Muscle layer of duodenum (tissue), 2 donors: Measurements from ENCODE around the gene ARHGAP10.

ENCODE experiments used
- H3K27ac ChIP-seq: one replicate; pipeline ENCODE4 v1.7.0; 2013; ENCODE audit warnings: mild to moderate bottlenecking, low read length
- H3K27me3 ChIP-seq: one replicate; pipeline ENCODE4 v1.7.0; 2013; ENCODE audit warnings: low read depth, mild to moderate bottlenecking, control low read depth, low read length
- H3K36me3 ChIP-seq, 2 donors: one replicate each; pipeline ENCODE4 v1.7.0; 2013; ENCODE audit warnings: low read length in 2 of 2, control low read depth in 1 of 2, mild to moderate bottlenecking in 1 of 2; ENCODE audit not compliant: insufficient read depth in 2 of 2, control insufficient read depth in 1 of 2
- H3K4me1 ChIP-seq, 2 donors: one replicate each; pipeline ENCODE4 v1.7.0; 2013; ENCODE audit warnings: low read length in 2 of 2, mild to moderate bottlenecking in 2 of 2, control low read depth in 1 of 2, moderate library complexity in 1 of 2; ENCODE audit not compliant: insufficient read depth in 2 of 2, control insufficient read depth in 1 of 2
- H3K4me3 ChIP-seq, 2 donors: one replicate each; pipeline ENCODE4 v1.7.0; 2013; ENCODE audit warnings: low read length in 2 of 2, low read depth in 1 of 2, mild to moderate bottlenecking in 1 of 2
- H3K9me3 ChIP-seq, 2 donors: one replicate each; pipeline ENCODE4 v1.7.0; 2013; ENCODE audit warnings: low read length in 2 of 2, control low read depth in 1 of 2, mild to moderate bottlenecking in 1 of 2; ENCODE audit not compliant: control insufficient read depth in 1 of 2
- donor health status: healthy.

Gene ARHGAP10

DNA sequence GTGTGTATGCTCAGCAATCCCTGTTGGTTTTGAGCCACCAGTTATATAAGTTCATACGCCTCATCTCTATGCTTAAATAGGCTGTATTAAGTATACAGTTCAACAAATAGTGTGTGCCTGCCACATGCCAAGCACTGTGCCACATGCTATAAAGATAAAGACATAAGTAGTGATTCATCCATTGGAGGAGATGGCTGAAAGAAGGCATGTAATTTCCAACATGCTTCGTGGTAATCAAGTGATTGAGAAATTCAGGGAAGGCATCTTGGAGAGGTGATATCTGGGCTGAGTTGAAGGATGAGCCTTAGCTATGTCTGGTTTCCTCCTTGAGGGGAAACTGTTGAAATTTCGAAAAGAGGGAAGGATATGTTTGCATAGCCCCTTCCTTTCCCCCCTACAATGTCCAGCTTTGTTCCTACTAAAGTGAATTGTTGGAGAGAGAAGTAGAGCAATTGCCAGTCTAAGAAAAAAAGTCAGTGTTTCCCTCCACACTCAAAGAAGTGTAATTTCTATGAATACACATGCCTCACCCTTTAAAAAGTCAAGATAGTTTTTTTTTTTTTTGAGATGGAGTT is 96.5 kb downstream of the ARHGAP10 start:
- Histone ChIP-seq H3K36me3 (no peaks in the 10 kb centered on the region), H3K9me3 (no peaks in the 10 kb centered on the region), H3K27ac (peak overlapping the region; percentile 24), H3K4me3 (no peak overlapping the region), H3K4me1 (peaks cover 13 to 17% of the 10 kb centered on the region in 2 donors), H3K27me3 (no peaks in the 10 kb centered on the region)

DNA sequence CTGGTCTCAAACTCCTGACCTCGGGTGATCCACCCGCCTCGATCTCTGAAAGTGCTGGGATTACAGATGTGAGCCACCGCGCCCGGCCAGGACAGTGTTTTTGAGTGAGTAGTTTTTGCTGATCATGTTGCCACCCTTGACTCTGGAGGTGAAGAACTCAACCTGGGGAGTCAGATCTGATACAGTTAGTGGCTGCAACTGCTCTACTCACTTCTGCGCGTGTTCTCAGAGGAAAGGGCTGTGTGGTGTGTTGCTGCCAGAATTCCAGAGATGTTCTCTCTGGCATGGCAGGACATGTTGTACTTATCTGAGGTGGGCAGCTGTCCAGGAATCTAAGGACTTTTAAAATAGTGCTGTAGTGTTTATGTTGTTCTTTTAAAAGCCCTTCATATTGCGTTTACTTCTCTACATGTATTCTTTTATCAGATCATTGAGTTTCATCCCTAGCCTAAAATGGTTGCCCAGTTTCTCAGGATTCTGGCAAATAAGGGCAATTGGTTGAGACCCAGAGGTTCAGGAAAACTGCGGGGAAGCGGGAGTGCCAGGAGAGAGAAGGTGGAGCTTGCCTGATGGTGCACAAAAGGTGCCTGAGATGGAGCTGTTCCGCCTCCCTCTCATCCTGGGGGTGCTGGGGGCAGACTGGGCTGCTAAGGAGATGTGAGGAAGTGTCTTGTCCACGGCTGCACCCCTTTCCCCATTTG is 97.7 kb downstream of the ARHGAP10 start:
- no peak overlapping the region for H3K4me3 ChIP-seq
- H3K27me3 ChIP-seq, result no peaks in the 10 kb centered on the region
- no peaks in the 10 kb centered on the region for H3K36me3 ChIP-seq
- peaks cover 13 to 17% of the 10 kb centered on the region in 2 donors for H3K4me1 ChIP-seq
- no peaks in the 10 kb centered on the region for H3K9me3 ChIP-seq
- peak overlapping the region; percentile 88 for H3K27ac ChIP-seq

DNA sequence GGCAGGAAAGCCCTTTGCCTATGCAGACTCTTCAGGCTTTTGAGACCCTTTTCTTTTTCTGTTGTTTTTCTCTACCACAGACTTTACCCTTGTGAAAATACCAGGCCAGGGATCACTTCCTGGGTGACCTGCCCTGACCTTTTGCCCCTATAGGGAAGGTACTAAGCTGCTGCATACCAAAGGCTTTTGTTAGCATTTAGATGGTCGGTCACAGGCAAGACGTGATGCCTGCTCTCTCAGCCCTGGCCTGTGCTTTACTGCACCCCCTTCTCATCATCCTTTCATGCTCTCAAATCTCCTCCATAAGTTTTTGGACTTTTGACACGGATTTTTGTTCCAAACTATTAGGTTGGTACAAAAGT is 98.2 kb downstream of the ARHGAP10 start:
- Histone ChIP-seq H3K27ac (peak overlapping the region; percentile 88), H3K27me3 (no peaks in the 10 kb centered on the region), H3K4me3 (no peak overlapping the region), H3K4me1 (peaks cover 13 to 18% of the 10 kb centered on the region in 2 donors), H3K9me3 (no peaks in the 10 kb centered on the region), H3K36me3 (no peaks in the 10 kb centered on the region)

DNA sequence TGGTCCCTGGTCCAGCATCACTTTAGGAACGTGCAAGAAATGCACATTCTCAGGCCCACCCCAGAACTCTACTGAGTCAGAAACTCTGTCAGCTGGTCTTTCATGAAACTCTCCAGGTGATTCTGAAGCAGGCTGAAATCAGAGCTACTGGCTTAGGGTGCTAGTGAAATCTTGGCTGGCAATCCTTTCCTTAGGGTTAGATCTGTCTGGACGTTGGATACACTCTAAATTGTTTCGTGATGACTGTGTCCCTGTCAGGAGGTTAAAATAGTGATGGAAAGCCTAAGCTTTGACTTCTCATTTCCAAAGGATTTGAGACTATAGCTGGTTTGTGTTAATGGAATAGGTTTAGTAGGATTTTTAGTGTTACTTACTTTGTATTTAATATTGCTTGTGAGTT is 99.1 kb downstream of the ARHGAP10 start:
- H3K4me1 ChIP-seq, result peaks cover 13 to 22% of the 10 kb centered on the region in 2 donors
- no peaks in the 10 kb centered on the region for H3K36me3 ChIP-seq
- no peak overlapping the region for H3K4me3 ChIP-seq
- H3K9me3 ChIP-seq, result no peaks in the 10 kb centered on the region
- peak overlapping the region; percentile 88 for H3K27ac ChIP-seq
- H3K27me3 ChIP-seq, result no peaks in the 10 kb centered on the region

DNA sequence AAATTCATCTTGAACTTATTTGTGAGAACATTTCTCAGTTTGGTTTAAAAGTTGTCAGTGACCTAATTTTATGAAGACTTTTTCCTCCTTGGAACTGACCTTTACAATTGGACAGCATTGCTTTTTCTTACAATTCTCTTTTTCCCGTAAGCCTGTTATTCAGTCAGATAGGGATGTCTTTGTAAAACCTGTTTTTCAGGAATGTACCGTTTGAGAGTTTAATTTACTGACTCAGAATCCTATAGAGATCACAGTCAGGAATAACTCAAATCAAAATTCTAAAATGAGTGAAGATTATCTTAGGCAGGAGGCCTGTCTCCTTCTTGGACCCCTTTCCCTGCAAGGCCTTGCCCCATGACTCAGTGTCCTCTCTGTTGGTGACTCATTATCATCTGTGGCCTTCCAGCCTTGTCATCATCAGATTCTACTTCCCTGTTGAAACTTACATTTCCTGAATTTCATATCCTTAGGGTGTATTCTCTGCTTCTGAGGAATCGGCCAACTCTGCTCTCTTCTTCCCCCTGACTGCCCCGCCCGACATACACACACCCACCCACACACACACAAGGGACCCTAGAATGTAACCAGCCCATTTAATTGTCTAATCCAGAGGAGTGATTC is 99.8 kb downstream of the ARHGAP10 start:
- Histone ChIP-seq H3K27ac (peak overlapping the region; percentile 88), H3K9me3 (no peaks in the 10 kb centered on the region), H3K4me3 (no peak overlapping the region), H3K4me1 (peaks cover 13 to 22% of the 10 kb centered on the region in 2 donors), H3K36me3 (no peaks in the 10 kb centered on the region), H3K27me3 (no peaks in the 10 kb centered on the region)

DNA sequence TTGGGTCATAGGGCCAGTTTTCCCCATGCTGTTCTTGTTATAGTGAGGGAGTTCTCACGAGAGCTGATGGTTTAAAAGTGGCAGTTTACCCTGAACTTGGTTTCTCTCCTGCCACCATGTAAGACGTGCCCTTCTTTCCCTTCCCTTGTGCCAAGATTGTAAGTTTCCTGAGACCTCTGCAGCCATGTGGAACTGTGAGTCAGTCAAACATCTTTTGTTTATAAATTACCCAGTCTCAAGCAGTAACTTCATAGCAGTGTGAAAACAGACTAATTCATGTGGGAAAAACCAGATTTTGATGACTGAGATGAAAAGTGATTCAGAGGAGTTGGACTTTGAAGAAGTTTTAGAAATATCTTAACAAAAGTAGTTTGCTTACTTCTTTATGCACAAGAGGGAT is 101.4 kb downstream of the ARHGAP10 start:
- H3K4me1 ChIP-seq, result peaks cover 12 to 22% of the 10 kb centered on the region in 2 donors
- H3K27ac ChIP-seq, result peak overlapping the region; percentile 88
- H3K36me3 ChIP-seq, result no peaks in the 10 kb centered on the region
- no peaks in the 10 kb centered on the region for H3K9me3 ChIP-seq
- H3K27me3 ChIP-seq, result no peaks in the 10 kb centered on the region
- H3K4me3 ChIP-seq, result no peak overlapping the region

DNA sequence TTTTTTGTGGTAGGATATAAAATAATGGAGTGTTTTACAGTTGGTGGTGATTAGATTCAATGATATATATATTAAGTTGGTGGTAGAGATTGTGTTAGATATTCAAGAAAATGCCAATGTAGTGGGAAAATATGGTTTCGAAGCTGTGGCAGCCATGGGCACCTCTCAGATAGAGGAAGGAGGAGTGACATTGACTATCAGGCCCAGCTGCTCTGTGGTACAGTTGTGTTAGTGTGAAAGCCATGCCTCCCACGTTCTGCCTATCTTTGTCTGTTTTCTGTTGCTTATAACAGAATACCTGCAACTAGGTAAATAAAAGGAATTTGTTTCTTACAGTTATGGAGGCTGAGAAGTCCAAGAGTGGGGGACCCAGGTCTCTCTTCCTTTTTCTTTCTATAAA is 101.9 kb downstream of the ARHGAP10 start:
- H3K27ac ChIP-seq, result peak overlapping the region; percentile 88
- H3K4me1 ChIP-seq, result peaks cover 9 to 22% of the 10 kb centered on the region in 2 donors
- no peaks in the 10 kb centered on the region for H3K36me3 ChIP-seq
- H3K4me3 ChIP-seq, result no peak overlapping the region
- no peaks in the 10 kb centered on the region for H3K27me3 ChIP-seq
- H3K9me3 ChIP-seq, result no peaks in the 10 kb centered on the region

DNA sequence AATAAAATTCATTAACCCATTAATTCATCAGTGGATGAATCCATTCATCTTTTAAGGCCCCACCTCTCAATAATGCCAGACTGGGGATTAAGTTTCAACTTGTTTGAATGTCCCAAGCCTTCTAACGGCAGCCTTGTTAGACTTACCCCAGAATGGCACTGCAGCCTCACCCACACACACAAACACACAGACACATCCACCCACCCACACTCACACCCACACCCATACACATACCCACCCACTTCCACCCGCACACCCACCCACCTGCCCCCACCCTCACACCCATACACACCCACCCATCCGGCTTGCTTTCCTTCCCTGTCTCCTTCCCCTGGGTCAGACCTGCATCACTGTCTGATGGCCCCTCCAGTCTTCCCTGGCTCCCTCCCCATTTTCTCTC is 102.6 kb downstream of the ARHGAP10 start:
- no peak overlapping the region for H3K27ac ChIP-seq

DNA sequence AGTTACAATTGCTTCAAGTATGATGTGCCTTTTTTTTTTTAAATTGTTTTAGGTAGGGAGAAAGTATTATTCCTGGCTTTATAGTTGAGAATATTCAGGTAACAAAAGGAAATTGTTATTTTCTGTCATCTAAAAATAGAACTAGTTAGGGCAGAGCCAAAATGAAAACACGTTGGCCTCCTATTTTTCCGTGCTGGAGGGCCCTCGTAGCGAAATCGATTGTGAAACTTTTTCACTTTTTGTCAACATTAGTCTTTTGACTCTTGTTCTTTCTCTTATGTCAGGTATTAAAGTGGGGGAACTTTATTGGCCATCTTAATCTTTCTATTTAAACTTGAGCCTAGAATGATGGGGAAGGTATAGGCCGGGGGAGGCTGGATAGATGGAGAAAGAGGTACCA is 104.9 kb downstream of the ARHGAP10 start:
- H3K27me3 ChIP-seq, result no peaks in the 10 kb centered on the region
- peak overlapping the region; percentile 37 for H3K27ac ChIP-seq
- no peaks in the 10 kb centered on the region for H3K9me3 ChIP-seq
- no peak overlapping the region for H3K4me3 ChIP-seq
- H3K4me1 ChIP-seq, result peaks cover 8 to 11% of the 10 kb centered on the region in 2 donors
- H3K36me3 ChIP-seq, result no peaks in the 10 kb centered on the region

More for the DNA sequence above, 102.6 kb downstream of the ARHGAP10 start:
- H3K4me3 ChIP-seq, result no peak overlapping the region
- no peaks in the 10 kb centered on the region for H3K36me3 ChIP-seq
- no peaks in the 10 kb centered on the region for H3K9me3 ChIP-seq
- peaks cover 13 to 20% of the 10 kb centered on the region in 2 donors for H3K4me1 ChIP-seq
- H3K27me3 ChIP-seq, result no peaks in the 10 kb centered on the region

DNA sequence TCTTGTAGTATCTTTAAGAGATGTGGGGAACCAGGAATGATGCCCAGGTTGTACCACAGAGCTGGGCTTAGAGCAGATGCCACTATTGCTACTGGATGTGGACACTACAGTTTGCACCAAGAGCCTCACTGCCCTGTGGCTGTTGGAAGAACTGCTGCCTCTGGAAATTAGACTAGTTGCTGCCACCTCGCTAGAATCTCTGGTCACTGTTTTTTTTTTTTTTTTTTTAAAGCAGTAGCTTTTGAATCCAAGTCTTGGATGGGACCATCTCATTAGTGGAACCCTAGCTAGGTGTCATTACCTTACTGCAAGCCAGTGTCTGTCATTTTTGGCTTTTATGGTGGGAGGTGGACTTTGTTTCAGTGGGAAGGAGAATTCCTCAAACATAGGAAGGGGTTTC is 105.5 kb downstream of the ARHGAP10 start:
- Histone ChIP-seq H3K27me3 (no peaks in the 10 kb centered on the region), H3K36me3 (no peaks in the 10 kb centered on the region), H3K9me3 (no peaks in the 10 kb centered on the region), H3K4me1 (peaks cover 8 to 11% of the 10 kb centered on the region in 2 donors), H3K27ac (no peak overlapping the region), H3K4me3 (no peak overlapping the region)

DNA sequence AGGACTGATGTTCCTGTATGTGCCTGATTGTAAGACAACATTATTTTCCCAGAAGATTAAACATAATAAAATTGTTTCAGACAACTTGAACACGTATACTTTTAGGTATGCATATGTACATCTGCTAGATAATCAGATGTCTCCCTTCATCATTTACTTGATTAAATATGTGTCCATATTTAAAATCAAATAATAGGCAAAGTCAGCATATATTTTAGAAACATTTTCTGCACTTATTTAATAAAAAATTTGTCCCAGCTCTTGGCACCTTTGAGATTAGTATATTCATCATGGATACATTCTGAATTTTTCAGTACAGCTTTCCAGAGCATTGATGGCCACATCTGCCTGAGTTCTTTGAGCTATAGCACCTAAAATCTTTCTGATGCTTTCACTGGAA is 106.0 kb downstream of the ARHGAP10 start:
- Histone ChIP-seq H3K36me3 (no peaks in the 10 kb centered on the region), H3K27ac (no peak overlapping the region), H3K9me3 (no peaks in the 10 kb centered on the region), H3K27me3 (no peaks in the 10 kb centered on the region), H3K4me1 (peaks cover 8 to 11% of the 10 kb centered on the region in 2 donors), H3K4me3 (no peak overlapping the region)
